A549 (cell line): ENCODE measurements around the gene ATMIN.

Experiments used
- BCL3 ChIP-seq: fragments of >200 bp; sonication (Bioruptor Twin); formaldehyde crosslinking; IDR thresholded peaks from 3 replicates; pipeline ENCODE4 v1.6.1; 2016
- BHLHE40 ChIP-seq: IDR thresholded peaks from 2 replicates; pipeline ENCODE4 v1.6.1; 2012; ENCODE audit warnings: low read depth, low read length, inconsistent platforms
- CEBPB ChIP-seq, 2 experiments: fragments of >200 bp in 1 of 2; sonication (Bioruptor Twin) in 1 of 2; formaldehyde crosslinking in 1 of 2; IDR thresholded peaks; 2 replicates each; pipeline ENCODE4 v1.6.1; 2012 to 2016
- POLR2A ChIP-seq: IDR thresholded peaks from 2 replicates; pipeline ENCODE4 v1.6.1; 2012; ENCODE audit warnings: mild to moderate bottlenecking, low read length
- RFX5 ChIP-seq: fragments of 450-650 bp; IDR thresholded peaks from 2 replicates; pipeline ENCODE4 v1.7.1; 2014; ENCODE audit warnings: antibody characterized with exemption, mild to moderate bottlenecking, moderate library complexity
- ZFP36 ChIP-seq: fragments of 450-650 bp; IDR thresholded peaks from 2 replicates; pipeline ENCODE4 v1.6.1; 2014; ENCODE audit warnings: borderline replicate concordance; ENCODE audit not compliant: partially characterized antibody
- TF ChIP-seq, protein P1 (sequence below): fragments of >200 bp; sonication (Bioruptor Twin); formaldehyde crosslinking; IDR thresholded peaks from 3 replicates; pipeline ENCODE4 v1.5.1; 2016

DNA sequence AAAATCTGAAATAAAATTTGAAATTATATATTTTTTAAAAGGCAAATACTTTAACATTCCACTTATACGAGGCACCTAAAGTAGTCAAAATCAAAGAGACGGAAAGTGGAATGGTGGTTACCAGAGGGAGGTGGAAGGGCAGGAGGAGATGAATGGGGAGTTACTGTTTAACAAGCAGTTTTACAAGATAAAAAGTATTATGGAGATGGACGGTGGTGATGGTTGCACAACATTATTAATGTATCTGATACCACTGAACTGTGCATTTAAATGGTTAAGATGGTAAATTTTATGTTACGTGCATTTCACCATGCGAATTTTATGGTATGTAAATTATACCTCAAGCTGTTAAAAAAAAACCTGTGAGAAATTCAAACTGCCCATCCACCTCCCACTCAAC, 34.3 kb upstream of the ATMIN start:
- TF ChIP-seq CEBPB (IDR thresholded peaks at IDR 0.05) (no peak), ZFP36 (no peak), RFX5 (no peak), POLR2A (no peak), BCL3 (no peak), BHLHE40 (no peak)
- TF ChIP-seq, protein P1, sequence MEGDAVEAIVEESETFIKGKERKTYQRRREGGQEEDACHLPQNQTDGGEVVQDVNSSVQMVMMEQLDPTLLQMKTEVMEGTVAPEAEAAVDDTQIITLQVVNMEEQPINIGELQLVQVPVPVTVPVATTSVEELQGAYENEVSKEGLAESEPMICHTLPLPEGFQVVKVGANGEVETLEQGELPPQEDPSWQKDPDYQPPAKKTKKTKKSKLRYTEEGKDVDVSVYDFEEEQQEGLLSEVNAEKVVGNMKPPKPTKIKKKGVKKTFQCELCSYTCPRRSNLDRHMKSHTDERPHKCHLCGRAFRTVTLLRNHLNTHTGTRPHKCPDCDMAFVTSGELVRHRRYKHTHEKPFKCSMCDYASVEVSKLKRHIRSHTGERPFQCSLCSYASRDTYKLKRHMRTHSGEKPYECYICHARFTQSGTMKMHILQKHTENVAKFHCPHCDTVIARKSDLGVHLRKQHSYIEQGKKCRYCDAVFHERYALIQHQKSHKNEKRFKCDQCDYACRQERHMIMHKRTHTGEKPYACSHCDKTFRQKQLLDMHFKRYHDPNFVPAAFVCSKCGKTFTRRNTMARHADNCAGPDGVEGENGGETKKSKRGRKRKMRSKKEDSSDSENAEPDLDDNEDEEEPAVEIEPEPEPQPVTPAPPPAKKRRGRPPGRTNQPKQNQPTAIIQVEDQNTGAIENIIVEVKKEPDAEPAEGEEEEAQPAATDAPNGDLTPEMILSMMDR, result no peak
